ENCODE results near the gene CTNNB1. TPM values are rescaled to one million over a fixed set of nuclear protein-coding genes. Genes with fewer than 3 reads are reported as not detected.

The CTNNB1 gene
- polyA plus RNA-seq, 2 of the 4 experiments (the other 2 are of a cell fraction), result 147 to 242 TPM

DNA sequence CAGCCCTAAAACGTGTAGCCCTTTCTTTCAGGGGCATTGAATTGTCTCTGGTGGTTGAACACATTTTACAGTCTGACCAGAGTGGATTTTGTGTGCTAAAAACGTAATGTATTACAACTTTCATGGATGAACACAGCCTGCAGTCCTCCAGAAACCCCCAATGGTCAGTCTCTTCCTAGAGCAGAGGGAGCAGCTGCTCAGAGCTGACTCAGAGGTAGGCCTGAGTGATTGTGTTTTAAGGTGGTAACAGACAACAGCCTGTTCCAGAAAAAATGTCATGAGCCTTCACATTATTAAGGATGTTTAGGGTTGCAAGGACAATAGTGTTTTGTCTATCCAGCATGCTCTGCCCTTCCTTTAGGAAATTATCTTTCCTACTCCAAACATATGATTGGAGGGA is 34.5 kb upstream of the CTNNB1 start:
- H3K4me3 ChIP-seq, result no peak overlapping the region
- POLR2A ChIA-PET, result no interaction called here
- CTCF ChIA-PET, result no interaction called here
- no peaks in the 10 kb centered on the region for H3K4me1 ChIP-seq
- WGBS (ENCODE audit: missing lambda C conversion rate), result 14% methylated on average over 2 of the region's 2 CpGs
- H3K9me3 ChIP-seq, result no peaks in the 10 kb centered on the region
- no peak for ATAC-seq
- DNase-seq (ENCODE audit: low read depth in 1 of 2, low spot score in 1 of 2), result no peak
- FAIRE-seq, result no peak
- TF ChIP-seq, protein P1, sequence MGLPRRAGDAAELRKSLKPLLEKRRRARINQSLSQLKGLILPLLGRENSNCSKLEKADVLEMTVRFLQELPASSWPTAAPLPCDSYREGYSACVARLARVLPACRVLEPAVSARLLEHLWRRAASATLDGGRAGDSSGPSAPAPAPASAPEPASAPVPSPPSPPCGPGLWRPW (IDR thresholded peaks at IDR 0.05), result no peak
- TF ChIP-seq, protein P2, sequence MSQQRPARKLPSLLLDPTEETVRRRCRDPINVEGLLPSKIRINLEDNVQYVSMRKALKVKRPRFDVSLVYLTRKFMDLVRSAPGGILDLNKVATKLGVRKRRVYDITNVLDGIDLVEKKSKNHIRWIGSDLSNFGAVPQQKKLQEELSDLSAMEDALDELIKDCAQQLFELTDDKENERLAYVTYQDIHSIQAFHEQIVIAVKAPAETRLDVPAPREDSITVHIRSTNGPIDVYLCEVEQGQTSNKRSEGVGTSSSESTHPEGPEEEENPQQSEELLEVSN (IDR thresholded peaks at IDR 0.05; ENCODE audit: borderline replicate concordance, low read depth), result no peak
- TF ChIP-seq ZC3H11A (IDR thresholded peaks at IDR 0.05) (no peak), ESRRA (IDR thresholded peaks at IDR 0.05; ENCODE audit: borderline replicate concordance, low read length) (no peak), ZNF302 (CRISPR knock-in tag; IDR thresholded peaks at IDR 0.05) (no peak), BHLHE40 (IDR thresholded peaks at IDR 0.05; ENCODE audit: low read depth, low read length) (no peak), KDM1A (IDR thresholded peaks at IDR 0.05; ENCODE audit: low read depth) (no peak), EHF (CRISPR knock-in tag; IDR thresholded peaks at IDR 0.05) (no peak), HDAC2 (IDR thresholded peaks at IDR 0.05) (no peak), PHF8 (IDR thresholded peaks at IDR 0.05; ENCODE audit: borderline replicate concordance, low read depth) (no peak), RNF2 (IDR thresholded peaks at IDR 0.05; ENCODE audit: borderline replicate concordance, low read depth) (no peak), HEYL (CRISPR knock-in tag; IDR thresholded peaks at IDR 0.05) (no peak), JUNB (IDR thresholded peaks at IDR 0.05) (no peak)
- TF ChIP-seq, protein P3, sequence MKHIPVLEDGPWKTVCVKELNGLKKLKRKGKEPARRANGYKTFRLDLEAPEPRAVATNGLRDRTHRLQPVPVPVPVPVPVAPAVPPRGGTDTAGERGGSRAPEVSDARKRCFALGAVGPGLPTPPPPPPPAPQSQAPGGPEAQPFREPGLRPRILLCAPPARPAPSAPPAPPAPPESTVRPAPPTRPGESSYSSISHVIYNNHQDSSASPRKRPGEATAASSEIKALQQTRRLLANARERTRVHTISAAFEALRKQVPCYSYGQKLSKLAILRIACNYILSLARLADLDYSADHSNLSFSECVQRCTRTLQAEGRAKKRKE (CRISPR knock-in tag; IDR thresholded peaks at IDR 0.05; ENCODE audit: low read depth), result no peak
- TF ChIP-seq, protein P4, sequence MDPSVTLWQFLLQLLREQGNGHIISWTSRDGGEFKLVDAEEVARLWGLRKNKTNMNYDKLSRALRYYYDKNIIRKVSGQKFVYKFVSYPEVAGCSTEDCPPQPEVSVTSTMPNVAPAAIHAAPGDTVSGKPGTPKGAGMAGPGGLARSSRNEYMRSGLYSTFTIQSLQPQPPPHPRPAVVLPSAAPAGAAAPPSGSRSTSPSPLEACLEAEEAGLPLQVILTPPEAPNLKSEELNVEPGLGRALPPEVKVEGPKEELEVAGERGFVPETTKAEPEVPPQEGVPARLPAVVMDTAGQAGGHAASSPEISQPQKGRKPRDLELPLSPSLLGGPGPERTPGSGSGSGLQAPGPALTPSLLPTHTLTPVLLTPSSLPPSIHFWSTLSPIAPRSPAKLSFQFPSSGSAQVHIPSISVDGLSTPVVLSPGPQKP (IDR thresholded peaks at IDR 0.05; ENCODE audit: low read depth, low read length), result no peak
- no peak overlapping the region for H3K4me2 ChIP-seq
- no peak overlapping the region for H3K27ac ChIP-seq

DNA sequence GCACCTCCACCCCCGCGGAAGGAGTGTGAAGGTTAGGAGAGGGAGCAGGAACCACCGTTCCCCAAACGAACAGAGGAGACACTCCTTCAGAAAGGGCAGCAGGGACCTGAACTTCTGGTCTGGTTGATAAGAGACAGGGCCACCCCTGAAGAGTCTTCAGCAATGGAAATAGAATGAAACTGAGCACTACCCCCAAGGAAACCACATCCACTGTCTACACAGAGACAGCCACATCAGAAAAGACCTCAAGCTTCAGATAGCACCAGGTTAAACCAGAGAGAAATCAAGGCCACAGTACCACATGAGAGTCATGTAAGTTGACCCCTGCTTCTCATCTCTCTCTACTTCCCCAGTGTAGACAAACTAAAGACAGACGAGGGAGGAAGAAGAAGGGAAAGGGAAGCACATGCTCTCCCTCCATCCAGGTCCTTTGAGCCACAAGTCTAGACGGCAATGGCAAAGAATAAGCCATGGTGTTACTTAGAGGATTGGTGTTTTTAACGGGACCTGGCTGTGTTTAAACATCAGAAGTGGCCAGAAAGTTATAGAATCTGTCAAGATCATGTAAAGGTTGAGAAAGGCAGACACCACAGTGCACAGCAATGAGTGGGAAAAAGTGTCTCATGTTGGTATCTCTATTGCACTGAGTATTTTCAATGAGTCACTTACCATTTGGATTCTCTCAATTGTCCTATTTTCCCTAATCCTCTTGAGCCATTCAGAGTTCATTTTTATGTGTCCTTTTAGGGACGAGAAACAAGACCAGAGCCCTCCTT is 31.4 kb upstream of the CTNNB1 start:
- ATAC-seq (no peak), DNase-seq (ENCODE audit: low read depth in 1 of 2, low spot score in 1 of 2) (no peak), FAIRE-seq (no peak)
- TF ChIP-seq GATA3 (IDR thresholded peaks at IDR 0.05; ENCODE audit: borderline replicate concordance), result no peak
- TF ChIP-seq, protein P5, sequence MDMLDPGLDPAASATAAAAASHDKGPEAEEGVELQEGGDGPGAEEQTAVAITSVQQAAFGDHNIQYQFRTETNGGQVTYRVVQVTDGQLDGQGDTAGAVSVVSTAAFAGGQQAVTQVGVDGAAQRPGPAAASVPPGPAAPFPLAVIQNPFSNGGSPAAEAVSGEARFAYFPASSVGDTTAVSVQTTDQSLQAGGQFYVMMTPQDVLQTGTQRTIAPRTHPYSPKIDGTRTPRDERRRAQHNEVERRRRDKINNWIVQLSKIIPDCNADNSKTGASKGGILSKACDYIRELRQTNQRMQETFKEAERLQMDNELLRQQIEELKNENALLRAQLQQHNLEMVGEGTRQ (IDR thresholded peaks at IDR 0.05), result no peak
- no peak for TF ChIP-seq POLR2AphosphoS2 (conservative IDR thresholded peaks at IDR 0.05; ENCODE audit: low read length)
- TF ChIP-seq SREBF2 (IDR thresholded peaks at IDR 0.05), result no peak
- TF ChIP-seq ZFP36 (IDR thresholded peaks at IDR 0.05; ENCODE audit: borderline replicate concordance, partially characterized antibody), result no peak
- TF ChIP-seq HOXA7 (CRISPR knock-in tag; IDR thresholded peaks at IDR 0.05), result no peak
- no peak for TF ChIP-seq RAD21 (conservative IDR thresholded peaks at IDR 0.05 in 1 of 2, IDR thresholded peaks at IDR 0.05 in 1 of 2)
- TF ChIP-seq CBX8 (IDR thresholded peaks at IDR 0.05), result no peak
- TF ChIP-seq MAZ (IDR thresholded peaks at IDR 0.05; ENCODE audit: borderline replicate concordance, low read depth, low read length), result no peak
- TF ChIP-seq PHF8 (IDR thresholded peaks at IDR 0.05; ENCODE audit: borderline replicate concordance, low read depth), result no peak
- TF ChIP-seq RCOR1 (IDR thresholded peaks at IDR 0.05; ENCODE audit: low read depth, low read length), result no peak
- TF ChIP-seq NFE2L2 (conservative IDR thresholded peaks at IDR 0.05; ENCODE audit: low read length), result no peak
- TF ChIP-seq FOXS1 (CRISPR knock-in tag; IDR thresholded peaks at IDR 0.05), result no peak
- TF ChIP-seq NPAS2 (CRISPR knock-in tag; IDR thresholded peaks at IDR 0.05; ENCODE audit: borderline replicate concordance), result no peak
- TF ChIP-seq HOXB13 (CRISPR knock-in tag; IDR thresholded peaks at IDR 0.05; ENCODE audit: low read depth), result no peak
- no peak for TF ChIP-seq KDM1A (IDR thresholded peaks at IDR 0.05; ENCODE audit: low read depth)
- TF ChIP-seq CEBPB (IDR thresholded peaks at IDR 0.05), result no peak
- TF ChIP-seq EP300 (IDR thresholded peaks at IDR 0.05), result no peak
- no peak for TF ChIP-seq KDM5A (IDR thresholded peaks at IDR 0.05)
- no peaks in the 10 kb centered on the region for H3K9me3 ChIP-seq
- CTCF ChIA-PET, result no interaction called here
- H3K27ac ChIP-seq, result no peak overlapping the region
- no peaks in the 10 kb centered on the region for H3K4me1 ChIP-seq
- H3K4me3 ChIP-seq, result no peak overlapping the region
- POLR2A ChIA-PET, result no interaction called here
- WGBS (ENCODE audit: missing lambda C conversion rate), result 56% methylated on average over 8 of the region's 8 CpGs
- H3K4me2 ChIP-seq, result no peak overlapping the region

All from A549 (cell line).